Measurements from ENCODE around the gene TUBA3E.
"Not testable (repeated sequence)": the region's sequence is repeated elsewhere in the genome, so short reads cannot be mapped to it uniquely, and the experiment has no call there.

Gene TUBA3E

DNA sequence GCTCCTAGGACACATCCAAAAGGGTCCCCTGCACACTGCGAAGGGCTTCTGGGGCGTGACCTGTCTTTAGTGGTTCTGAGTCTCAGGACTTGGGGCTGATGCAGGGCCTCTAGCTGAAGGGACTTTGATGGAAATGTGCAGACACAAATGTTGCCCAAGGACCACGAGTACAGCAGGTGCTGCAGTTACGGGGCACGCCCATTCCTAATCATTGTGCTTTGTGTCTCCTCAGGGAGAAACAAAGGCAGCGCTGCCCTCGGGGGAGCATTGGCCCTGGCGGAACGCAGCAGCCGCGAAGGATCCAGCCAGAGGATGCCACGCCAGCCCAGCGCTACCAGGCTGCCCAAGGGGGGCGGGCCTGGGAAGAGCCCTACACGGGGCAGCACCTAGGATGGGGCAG is 8.0 kb downstream of the TUBA3E start:
- no peak for DNase-seq

DNA sequence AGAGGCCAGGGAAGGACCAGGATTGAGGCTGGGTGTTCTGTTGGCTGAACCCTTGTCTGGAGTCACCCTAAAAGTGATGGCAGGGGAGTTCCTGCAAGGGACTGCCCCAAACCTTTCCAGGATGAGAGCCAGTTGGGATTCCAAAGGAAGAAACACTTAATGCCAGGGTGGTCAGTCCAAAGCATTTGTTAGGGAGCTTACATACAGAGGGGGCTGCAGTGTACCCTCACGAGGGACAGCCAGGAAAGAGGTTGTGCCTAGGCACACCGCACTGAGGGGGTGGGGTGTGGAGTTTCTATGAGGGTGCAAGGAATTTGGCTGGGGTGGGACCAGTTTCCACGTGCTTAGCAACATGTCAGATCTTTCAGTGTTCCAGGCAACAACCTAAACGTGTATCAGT is 9.3 kb downstream of the TUBA3E start:
- DNase-seq: not testable (repeated sequence)

GRCh38 chr2:130187859-130188792 is 10.1 kb downstream of the TUBA3E start:
- not testable (repeated sequence) for DNase-seq

- DNase-seq: no peak
These were observed 11.0 kb downstream of the TUBA3E start for GRCh38 chr2:130187268-130187667.

DNA sequence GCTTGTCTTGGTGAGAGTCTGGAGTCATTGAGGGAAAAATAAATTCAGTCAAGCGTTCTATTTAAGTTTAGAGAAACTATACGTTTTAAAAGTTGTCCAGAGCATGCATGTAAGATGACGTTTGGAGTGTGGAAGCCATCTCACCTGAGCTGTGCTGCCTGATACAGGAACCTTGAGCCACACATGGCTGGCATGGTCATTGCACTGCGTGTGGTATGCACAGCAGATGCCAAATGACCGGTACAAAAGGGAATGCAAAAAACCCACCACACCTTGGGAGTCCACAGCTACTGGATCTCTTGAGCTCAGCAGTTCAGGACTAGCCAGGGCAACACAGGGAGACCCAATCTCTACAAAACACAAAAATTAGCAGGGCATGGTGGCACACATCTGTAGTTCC is 11.8 kb downstream of the TUBA3E start:
- DNase-seq: no peak

- no peak for DNase-seq
These were observed 12.3 kb downstream of the TUBA3E start for GRCh38 chr2:130185896-130186295.

DNA sequence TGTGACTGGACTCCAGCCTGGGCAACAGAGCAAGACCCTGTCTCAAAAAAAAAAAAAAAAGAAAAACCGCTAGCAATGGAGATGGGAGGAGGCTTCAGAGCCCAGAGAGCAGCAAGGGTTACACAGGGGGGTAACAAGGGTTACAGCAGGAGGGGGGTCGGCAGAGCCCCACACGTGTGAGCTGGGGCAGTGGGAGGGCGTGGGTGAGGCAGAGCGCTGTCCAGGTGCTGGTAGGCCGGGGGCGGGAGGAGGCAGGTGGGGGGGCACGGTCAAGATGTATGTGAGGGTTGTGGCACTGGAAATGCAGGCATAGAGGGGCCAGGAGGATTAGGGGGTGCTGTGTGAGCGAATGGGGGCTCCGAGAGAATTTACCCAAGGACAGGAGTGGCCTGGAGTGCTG is 12.8 kb downstream of the TUBA3E start:
- no peak for DNase-seq

GRCh38 chr2:130183512-130184373 is 14.5 kb downstream of the TUBA3E start:
- DNase-seq: no peak

DNA sequence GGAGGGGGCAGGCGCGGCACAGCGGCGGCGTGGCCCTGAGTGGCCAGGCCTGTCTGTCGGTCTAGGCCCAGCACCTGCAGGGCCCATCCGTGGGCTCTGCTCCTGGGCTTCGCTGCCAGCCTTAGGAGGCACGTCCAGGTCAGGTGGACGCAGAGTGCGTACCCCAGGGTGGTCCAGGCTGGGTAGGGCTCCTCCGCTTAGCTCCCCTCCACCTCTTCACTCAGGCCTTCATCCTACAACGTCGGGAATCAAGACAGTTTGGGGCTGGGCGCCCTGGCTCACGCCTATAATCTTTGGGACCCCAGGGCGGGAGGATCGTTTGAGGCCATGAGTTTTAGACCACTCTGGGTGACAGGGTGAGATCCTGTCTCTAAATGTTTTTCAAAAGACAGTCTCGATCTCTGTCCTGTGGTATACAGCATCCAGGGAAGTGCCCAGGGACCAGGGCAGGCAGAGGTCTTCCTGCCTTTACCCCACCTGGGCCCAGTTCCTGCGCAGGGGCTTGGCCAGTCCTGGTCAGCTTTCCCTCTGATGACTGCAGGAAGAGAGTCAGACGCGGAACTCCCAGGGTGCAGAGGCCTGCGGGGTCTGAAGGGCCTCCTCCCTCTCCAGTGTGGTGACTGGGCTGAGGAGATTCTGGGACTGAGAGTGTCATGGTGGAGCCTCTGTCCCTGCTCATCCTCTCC is 15.3 kb downstream of the TUBA3E start:
- DNase-seq: not testable (repeated sequence)

GRCh38 chr2:130181880-130182682 is 16.2 kb downstream of the TUBA3E start, which contains the start of gene MZT2B:
MZT2B (plus strand) TSS chr2:130182262; CDS start chr2:130182283, 21 bp downstream.
- peak; percentile 88 for DNase-seq

DNA sequence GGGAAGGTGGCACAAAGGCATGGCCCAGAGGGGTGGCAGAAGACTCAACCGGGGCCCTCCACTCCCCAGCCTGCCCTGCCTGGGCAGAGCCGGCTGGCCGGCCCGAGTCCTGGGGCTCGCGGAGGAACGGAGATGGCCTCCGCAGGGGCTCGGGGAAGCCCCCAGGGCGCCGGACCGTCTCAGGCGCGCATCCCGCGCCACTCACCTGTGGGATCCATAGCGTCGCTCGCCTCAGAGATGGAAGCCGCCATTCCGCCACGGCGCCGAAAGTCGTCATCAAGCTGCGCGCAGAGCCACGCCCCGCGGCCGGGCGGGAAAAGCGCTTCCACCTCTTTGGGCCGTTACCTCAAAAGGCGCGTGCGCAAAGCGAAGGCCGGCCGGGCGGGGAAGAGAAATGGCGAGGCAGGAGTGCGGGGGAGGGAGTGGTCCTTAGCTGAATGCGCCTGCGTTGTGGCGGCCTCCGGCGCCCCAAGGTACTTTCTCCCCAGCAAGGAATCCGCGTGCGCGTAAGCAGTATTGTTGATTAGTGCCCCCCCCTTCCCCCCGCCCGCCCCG is 16.8 kb downstream of the TUBA3E start, which contains the start of gene SMPD4:
SMPD4 (minus strand) TSS at position 278 of the 555 bp plus-strand sequence. CDS start 5,010 bp downstream, outside the sequence.
- peak; percentile 97 for DNase-seq

DNA sequence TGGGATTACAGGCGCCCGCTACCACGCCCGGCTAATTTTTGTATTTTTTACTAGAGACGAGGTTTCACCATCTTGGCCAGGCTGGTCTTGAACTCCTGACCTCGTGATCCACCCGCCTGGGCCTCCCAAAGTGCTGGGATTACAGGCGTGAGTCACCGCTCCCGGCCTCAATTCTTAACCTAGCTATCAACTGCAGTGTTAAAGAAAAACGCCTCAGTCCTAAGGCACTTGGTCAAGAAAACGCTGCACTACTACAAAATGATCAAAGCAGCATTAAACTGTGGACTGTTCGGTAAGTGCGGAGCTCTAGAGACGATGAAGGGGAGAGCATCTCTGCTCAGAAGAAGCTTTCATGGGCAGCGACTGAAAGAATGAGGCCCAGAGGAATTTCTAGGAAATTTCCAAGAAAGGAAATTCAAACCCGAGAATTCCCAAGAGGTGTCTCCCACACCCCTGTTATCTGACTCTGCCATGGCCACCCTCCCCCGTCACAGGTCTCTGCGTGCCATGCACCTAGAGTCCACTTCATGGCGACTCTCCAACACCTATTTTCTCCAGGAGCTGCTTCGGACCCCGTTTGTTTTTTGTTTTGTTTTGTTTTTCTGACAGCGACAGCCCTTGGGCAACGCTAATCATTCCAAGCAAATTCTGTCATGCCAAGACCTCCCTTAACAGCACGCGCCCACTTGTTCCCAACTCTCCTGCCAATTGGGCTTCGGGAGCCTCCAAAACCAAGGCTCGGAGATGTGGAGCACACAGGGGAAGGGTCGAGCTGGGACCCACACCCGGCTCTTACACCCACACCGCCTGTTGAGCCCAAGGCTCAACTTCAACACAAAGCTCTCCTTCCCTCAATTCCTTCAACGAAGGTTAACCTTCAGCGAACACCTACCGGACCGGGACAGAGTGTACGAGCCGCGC is 17.6 kb downstream of the TUBA3E start:
- DNase-seq: not testable (repeated sequence)

GRCh38 chr2:130174866-130175265 is 23.4 kb downstream of the TUBA3E start:
- DNase-seq: not testable (repeated sequence)

- no peak for DNase-seq
These were observed 28.3 kb downstream of the TUBA3E start for GRCh38 chr2:130169896-130170295.

GRCh38 chr2:130169163-130169562 is 29.1 kb downstream of the TUBA3E start:
- DNase-seq: not testable (repeated sequence)

- not testable (repeated sequence) for DNase-seq
These were observed 31.6 kb downstream of the TUBA3E start for GRCh38 chr2:130166611-130167010.

DNA sequence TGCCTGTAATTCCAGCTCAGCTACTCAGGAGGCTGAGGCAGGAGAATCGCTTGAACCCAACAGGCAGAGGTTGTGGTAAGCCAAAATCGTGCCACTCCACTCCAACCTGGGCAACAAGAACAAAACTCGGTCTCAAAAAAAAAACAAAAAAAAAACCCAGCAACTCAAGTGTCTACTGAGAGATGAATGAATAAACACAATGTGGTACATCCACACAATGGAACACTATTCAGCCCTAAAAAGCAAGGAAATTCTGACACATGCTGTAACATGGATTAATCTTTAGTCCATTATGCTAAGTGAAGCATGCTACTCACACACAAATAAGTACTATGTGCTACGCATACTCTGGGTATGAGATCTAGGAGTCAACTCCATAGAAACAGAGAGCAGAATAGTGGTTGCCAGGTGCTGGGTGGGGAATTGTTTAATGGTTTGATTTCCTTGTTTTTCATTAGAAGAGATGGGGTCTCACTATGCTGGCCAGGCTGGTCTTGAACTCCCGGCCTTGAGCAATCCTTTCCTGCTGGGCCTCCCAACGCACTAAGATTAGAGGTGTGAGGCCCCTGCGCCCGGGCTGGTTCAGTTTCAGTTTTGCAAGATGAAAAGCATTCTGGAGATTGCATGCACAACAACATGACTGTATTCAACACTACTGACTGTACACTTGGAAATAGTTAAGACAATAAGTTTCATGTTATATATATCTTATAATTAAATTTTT is 32.8 kb downstream of the TUBA3E start:
- no peak for DNase-seq

DNA sequence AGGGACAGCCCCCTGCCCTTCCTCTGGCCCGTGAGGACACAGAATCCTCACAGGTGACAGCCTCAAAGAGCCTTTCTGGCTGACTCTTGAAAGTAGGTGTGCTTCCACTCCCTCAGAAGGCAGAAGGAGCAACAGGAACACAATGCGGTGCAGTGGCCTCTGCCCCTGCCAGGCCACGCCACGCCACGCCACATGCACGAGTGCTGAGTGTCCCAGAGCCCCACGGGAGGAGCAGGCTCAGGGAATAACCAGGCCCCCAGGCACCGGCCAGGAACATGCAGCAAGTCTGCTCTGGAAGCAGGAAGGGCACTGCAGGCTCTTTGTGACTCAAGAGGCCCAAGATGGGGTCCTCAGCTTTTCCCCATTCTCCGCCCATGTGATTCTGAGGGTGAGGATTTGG is 35.3 kb downstream of the TUBA3E start:
- no peak for DNase-seq

DNA sequence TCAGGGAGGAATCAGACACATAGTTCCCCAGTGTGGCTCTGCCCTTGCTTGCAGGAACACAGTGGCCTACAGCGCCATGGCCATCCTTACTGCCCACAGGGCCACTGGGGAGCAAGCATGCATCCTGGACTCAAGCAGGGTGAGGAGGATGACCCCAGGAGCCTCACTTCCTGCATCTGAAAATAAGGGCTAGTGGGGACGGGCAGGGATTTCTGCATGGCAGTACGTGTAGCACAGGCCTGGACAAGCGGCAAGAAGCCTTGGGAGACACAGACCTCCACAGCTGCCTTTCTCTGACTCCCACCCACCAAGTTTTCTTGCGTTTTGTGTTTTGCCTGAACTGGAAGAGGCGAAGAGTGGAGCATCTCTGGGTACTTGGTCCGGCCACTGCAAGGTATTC is 35.8 kb downstream of the TUBA3E start:
- DNase-seq: not testable (repeated sequence)

Measured in stimulated activated naive CD4-positive, alpha-beta T cell treated with Interleukin-2 at 50 U/mL for 16 hours (primary cell).